ENCODE results near the gene PRSS8.
"Not testable (repeated sequence)": the region's sequence is repeated elsewhere in the genome, so short reads cannot be mapped to it uniquely, and the experiment has no call there.

The PRSS8 gene

GRCh38 chr16:31108794-31109558, 26.6 kb downstream of the PRSS8 start:
- TF ChIP-seq CTCF (IDR thresholded peaks at IDR 0.05; ENCODE audit: low read depth, low read length, missing control alignments) = no peak
- no peak for DNase-seq (ENCODE audit: low read depth)
- in situ Hi-C loops (cut with HindIII; ENCODE audit: low sequenced_read_pairs) = no loop called here
- peak overlapping the region; percentile 98 for H3K4me3 ChIP-seq (ENCODE audit: low read depth, low read length)

- TF ChIP-seq CTCF (IDR thresholded peaks at IDR 0.05; ENCODE audit: low read depth, low read length, missing control alignments) = no peak
- no peak for DNase-seq (ENCODE audit: low read depth)
- in situ Hi-C loops (cut with HindIII; ENCODE audit: low sequenced_read_pairs) = no loop called here
- peak within 1 kb of the TSS; percentile 98 for H3K4me3 ChIP-seq (ENCODE audit: low read depth, low read length)
Measured at GRCh38 chr16:31108035-31108793, 27.3 kb downstream of the PRSS8 start, which contains the start of gene BCKDK. Gene BCKDK, plus strand, starts transcription at chr16:31108386. Its CDS starts 838 bp downstream, at chr16:31109224.

- in situ Hi-C loops (cut with HindIII; ENCODE audit: low sequenced_read_pairs) = no loop called here
- H3K4me3 ChIP-seq (ENCODE audit: low read depth, low read length) = peak overlapping the region; percentile 98
- no peak for DNase-seq (ENCODE audit: low read depth)
- no peak for TF ChIP-seq CTCF (IDR thresholded peaks at IDR 0.05; ENCODE audit: low read depth, low read length, missing control alignments)
Measured at GRCh38 chr16:31107465-31107867, 28.1 kb downstream of the PRSS8 start.

GRCh38 chr16:31106509-31107464, 28.7 kb downstream of the PRSS8 start:
- in situ Hi-C loops (cut with HindIII; ENCODE audit: low sequenced_read_pairs) = no loop called here
- no peak overlapping the region for H3K4me3 ChIP-seq (ENCODE audit: low read depth, low read length)
- DNase-seq (ENCODE audit: low read depth) = no peak
- no peak for TF ChIP-seq CTCF (IDR thresholded peaks at IDR 0.05; ENCODE audit: low read depth, low read length, missing control alignments)

GRCh38 chr16:31105677-31106213, 29.8 kb downstream of the PRSS8 start:
- TF ChIP-seq CTCF (IDR thresholded peaks at IDR 0.05; ENCODE audit: low read depth, low read length, missing control alignments) = peak; percentile 80
- H3K4me3 ChIP-seq (ENCODE audit: low read depth, low read length) = no peak overlapping the region
- in situ Hi-C loops (cut with HindIII; ENCODE audit: low sequenced_read_pairs) = no loop called here
- DNase-seq (ENCODE audit: low read depth) = no peak

- in situ Hi-C loops (cut with HindIII; ENCODE audit: low sequenced_read_pairs); H3K4me3 ChIP-seq (ENCODE audit: low read depth, low read length); DNase-seq (ENCODE audit: low read depth): not testable (repeated sequence)
Measured at GRCh38 chr16:31100876-31101641, 34.5 kb downstream of the PRSS8 start.

Data from astrocyte of the cerebellum (primary cell).